GM19463 (cell line): ENCODE measurements around the gene HSPA4.
A peak's percentile ranks its signal among the peaks of the same experiment; 100 is the strongest.
"Not testable (repeated sequence)": the region's sequence is repeated elsewhere in the genome, so short reads cannot be mapped to it uniquely, and the experiment has no call there.

Experiments
- ATAC-seq: cut with Tn5 transposase; IDR thresholded peaks from one replicate; pipeline ENCODE4 v1.9.1; 2021; ENCODE audit warnings: mild to moderate bottlenecking, moderate library complexity; ENCODE audit not compliant: unreplicated experiment

Gene HSPA4

GRCh38 chr5:133049726-133050048 is 2.1 kb upstream of the HSPA4 start:
- ATAC-seq: no peak

- ATAC-seq: no peak
These were observed 1.3 kb upstream of the HSPA4 start for GRCh38 chr5:133050521-133050920.

GRCh38 chr5:133051061-133051541 is 712 bp upstream of the HSPA4 start:
- ATAC-seq: no peak

- peak; percentile 20 for ATAC-seq
These were observed 733 bp downstream of the HSPA4 start for GRCh38 chr5:133052317-133053175.

- no peak for ATAC-seq
These were observed 1.6 kb downstream of the HSPA4 start for GRCh38 chr5:133053448-133053847.

GRCh38 chr5:133054697-133055471 is 3.1 kb downstream of the HSPA4 start:
- no peak for ATAC-seq

- ATAC-seq: no peak
These were observed 5.1 kb downstream of the HSPA4 start for GRCh38 chr5:133056891-133057290.

- ATAC-seq: no peak
These were observed 7.8 kb downstream of the HSPA4 start for GRCh38 chr5:133059621-133060020.

- ATAC-seq: no peak
These were observed 10.5 kb downstream of the HSPA4 start for GRCh38 chr5:133062276-133062675.

- ATAC-seq: no peak
These were observed 12.2 kb downstream of the HSPA4 start for GRCh38 chr5:133063965-133064364.

- ATAC-seq: no peak
These were observed 13.7 kb downstream of the HSPA4 start for GRCh38 chr5:133065471-133065870.

GRCh38 chr5:133066045-133066444 is 14.2 kb downstream of the HSPA4 start:
- ATAC-seq: no peak

GRCh38 chr5:133072021-133072420 is 20.2 kb downstream of the HSPA4 start:
- ATAC-seq: no peak

GRCh38 chr5:133075572-133076536 is 24.0 kb downstream of the HSPA4 start:
- no peak for ATAC-seq

GRCh38 chr5:133079048-133079447 is 27.2 kb downstream of the HSPA4 start:
- ATAC-seq: no peak

- no peak for ATAC-seq
These were observed 29.2 kb downstream of the HSPA4 start for GRCh38 chr5:133081036-133081435.

GRCh38 chr5:133081703-133082102 is 29.9 kb downstream of the HSPA4 start:
- ATAC-seq: no peak

- no peak for ATAC-seq
These were observed 30.3 kb downstream of the HSPA4 start for GRCh38 chr5:133082128-133082527.

GRCh38 chr5:133083901-133084300 is 32.1 kb downstream of the HSPA4 start:
- no peak for ATAC-seq

GRCh38 chr5:133085171-133085570 is 33.4 kb downstream of the HSPA4 start:
- not testable (repeated sequence) for ATAC-seq

- no peak for ATAC-seq
These were observed 34.6 kb downstream of the HSPA4 start for GRCh38 chr5:133086366-133086875.
